HG02981 (cell line): ENCODE data around the gene ZNF808.
"Not testable (repeated sequence)": the region's sequence is repeated elsewhere in the genome, so short reads cannot be mapped to it uniquely, and the experiment has no call there.

ENCODE experiments used
- ATAC-seq: cut with Tn5 transposase; IDR thresholded peaks from one replicate; pipeline ENCODE4 v1.9.1; 2021; ENCODE audit warnings: mild to moderate bottlenecking, moderate library complexity; ENCODE audit not compliant: unreplicated experiment

The ZNF808 gene

DNA sequence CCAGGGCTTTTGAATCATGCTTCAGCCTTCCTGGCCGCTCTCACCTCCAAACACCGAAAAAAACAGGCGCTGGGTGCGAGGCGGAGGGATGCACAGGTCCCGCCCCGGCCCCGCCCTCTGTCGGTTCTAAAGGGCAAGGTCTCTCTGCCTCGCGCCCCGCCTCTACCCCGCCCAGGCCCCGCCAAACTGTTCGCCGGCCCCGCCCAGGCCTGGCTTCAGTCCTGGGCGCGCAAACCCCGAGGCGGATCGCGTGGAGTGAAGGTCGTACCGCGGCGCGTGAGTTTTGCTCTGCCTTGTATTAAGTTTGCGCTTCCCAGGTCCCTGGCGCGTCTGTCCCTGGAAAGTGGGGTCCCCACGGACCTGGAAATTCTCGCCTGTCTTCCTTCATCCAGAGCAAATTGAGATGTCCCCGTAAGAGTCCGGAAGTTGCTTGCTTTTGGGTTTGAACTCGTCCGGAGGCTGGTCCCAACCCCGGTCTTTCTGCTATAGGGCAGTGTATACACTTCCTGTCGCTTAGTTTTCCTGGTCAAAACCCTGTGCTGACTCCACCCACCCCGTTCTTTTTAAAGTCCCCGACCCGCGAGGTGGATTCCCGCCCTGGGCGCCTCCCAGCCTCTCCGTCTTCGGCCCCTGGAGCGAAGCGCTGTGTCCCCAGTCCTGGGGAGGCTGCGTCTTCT lies 8.4 kb downstream of the ZNF808 start:
- peak; percentile 88 for ATAC-seq

GRCh38 chr19:52536448-52536800 lies 9.0 kb downstream of the ZNF808 start:
- ATAC-seq: peak; percentile 15

GRCh38 chr19:52538815-52539214 lies 11.3 kb downstream of the ZNF808 start:
- not testable (repeated sequence) for ATAC-seq

DNA sequence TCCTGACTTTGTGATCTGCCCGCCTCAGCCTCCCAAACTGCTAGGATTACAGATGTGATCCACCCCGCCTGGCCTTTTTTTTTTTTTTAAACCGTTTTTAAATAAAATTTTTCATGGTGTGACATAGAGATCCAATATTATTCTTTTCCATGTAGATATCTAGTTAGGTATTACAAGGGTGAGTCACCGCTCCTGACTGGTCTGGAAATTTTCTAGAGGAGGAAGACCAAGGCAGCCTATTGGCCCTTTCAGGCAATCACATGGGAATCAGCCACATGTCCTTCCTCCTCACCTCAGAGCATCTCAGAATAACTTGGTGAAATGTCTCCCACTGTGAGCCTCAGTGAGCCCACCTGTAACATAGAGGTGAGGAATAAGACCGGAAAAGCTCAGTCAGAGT lies 13.7 kb downstream of the ZNF808 start:
- not testable (repeated sequence) for ATAC-seq

DNA sequence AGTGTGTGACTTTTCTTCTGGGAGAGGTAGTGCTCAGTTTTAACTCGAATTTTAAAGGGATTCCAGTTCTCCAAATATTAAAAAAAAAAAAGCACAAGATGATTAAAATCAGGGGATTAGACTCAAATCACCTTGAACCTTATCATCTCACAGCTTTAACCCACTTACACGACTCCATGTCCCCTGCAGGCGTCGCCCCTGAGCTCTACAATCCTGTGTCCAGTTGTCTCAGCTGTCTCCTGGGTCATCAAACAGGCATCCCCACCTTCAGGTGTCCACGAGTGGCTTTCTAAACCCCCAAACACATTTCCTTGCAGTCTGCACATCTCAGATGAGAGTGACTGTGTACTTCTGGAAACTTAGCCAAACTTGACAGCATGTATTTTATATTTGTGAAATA lies 14.1 kb downstream of the ZNF808 start:
- ATAC-seq: no peak

- not testable (repeated sequence) for ATAC-seq
Observed at GRCh38 chr19:52542541-52542940, 15.1 kb downstream of the ZNF808 start.

DNA sequence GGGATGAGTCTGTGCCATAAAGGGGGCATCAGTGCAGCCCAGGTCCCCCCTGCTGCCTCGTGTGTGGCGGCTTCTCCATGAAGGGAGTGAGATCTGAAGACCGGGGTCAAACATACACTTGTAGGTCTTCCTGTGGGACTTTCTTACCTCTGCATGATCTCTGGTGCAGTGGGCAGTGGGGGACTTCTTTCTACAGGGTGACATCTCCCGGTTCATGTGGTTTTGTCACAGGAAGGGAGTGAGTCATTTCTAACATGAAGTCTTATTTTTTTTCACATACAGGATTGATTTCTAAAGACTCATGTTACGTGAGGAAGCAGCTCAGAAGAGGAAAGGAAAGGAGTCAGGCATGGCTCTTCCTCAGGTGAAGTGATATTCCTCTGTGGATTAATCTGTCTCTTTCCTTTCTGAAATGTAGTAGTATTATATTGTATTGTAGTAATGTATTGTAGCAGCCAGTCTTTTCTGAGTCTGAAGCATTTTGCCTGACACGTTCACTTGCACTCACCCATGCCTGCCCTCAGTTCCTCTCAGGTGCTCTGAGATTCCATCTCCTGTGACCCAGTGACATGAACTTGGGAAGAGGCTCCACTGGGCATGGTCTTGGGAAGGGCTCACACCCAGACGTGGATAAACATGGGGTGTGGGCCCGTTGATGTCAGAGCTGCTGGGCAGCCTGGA lies 15.7 kb downstream of the ZNF808 start:
- no peak for ATAC-seq

- no peak for ATAC-seq
Observed at GRCh38 chr19:52554216-52554971, 26.9 kb downstream of the ZNF808 start.

GRCh38 chr19:52557231-52557995 lies 29.9 kb downstream of the ZNF808 start:
- ATAC-seq: no peak

- not testable (repeated sequence) for ATAC-seq
Observed at GRCh38 chr19:52558732-52559445, 31.4 kb downstream of the ZNF808 start.

GRCh38 chr19:52561611-52562010 lies 34.1 kb downstream of the ZNF808 start:
- not testable (repeated sequence) for ATAC-seq

GRCh38 chr19:52566121-52566520 lies 38.7 kb downstream of the ZNF808 start:
- ATAC-seq: no peak

- no peak for ATAC-seq
Observed at GRCh38 chr19:52566588-52566987, 39.1 kb downstream of the ZNF808 start.

DNA sequence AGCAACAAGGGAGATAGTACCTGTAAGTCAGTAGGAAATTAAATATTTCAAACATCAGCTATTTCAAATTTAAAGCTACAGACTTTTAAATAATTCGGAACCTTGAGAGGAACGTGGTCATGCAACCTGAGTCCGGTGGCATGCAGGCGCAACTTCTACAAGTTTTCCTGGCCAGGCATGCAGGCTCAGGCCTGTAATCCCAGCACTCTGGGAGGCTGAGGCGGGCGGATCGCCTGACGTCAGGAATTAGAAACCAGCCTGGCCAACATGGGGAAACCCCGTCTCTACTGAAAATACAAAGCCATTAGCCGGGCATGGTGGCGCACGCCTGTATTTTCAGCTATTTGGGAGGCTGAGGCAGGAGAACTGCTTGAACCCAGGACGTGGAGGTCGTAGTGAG lies 40.5 kb downstream of the ZNF808 start:
- ATAC-seq: no peak

DNA sequence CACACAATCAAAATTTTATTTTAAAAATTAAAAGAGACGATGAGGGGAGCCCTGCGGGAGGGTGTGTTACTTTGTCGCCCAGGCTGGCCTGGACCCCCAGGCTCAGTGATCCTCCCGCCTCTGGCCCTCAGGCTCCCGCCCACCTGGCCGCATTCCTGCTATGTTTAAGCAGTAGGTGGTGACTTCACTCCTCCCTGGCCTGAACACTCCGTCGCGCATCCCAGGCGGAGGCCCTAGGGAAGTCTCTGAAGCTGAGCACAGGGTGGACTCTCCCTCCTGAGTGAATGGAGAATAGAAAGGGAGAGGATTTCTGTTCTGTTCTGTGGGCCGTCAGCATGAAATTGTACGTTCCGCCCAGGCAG lies 42.2 kb downstream of the ZNF808 start:
- not testable (repeated sequence) for ATAC-seq

DNA sequence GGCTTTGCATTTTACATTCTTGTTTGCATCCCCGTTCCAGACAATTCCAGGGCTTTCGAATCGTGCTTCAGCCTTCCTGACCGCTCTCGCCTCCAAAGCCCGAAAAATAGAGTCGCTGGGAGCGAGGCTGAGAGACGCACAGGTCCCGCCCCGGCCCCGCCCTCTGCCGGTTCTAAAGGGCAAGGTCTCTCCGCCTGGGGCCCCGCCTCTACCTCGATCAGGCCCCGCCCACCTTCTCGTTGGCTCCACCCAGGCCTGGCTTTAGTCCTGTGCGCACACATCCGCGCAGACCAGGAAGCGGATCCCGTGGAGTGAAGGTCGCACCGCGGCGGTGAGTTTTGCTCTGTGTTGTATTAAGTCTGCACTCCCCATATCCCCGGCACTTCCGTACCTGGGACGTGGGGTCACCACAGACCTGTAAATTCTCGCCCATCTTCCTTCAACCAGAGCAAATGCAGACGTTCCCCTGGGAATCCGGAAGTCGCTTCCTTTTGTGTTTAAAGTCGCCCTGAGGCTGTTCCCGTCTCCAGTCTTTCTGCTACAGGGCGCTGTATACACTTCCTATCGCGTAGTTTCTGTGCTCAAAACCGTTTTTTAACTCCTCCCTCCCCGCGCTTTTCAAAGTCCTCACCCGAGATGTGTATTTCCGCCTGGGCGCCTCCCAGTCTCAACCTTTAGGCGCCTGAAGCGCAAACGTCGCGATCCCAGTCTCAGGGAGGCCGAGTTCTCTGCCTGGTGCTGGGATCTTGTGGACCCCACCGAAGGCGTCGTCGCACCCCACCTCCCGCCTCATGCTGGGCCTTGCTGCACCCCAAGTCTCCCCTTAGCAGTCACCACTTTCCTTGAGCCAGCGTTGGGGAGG lies 42.8 kb downstream of the ZNF808 start, which contains the start of gene ZNF701:
ZNF701 (plus strand) TSS at position 288 of the 862 bp plus-strand sequence. CDS start 3,861 bp downstream, outside the sequence.
- ATAC-seq: peak; percentile 93

- no peak for ATAC-seq
Observed at GRCh38 chr19:52584736-52585440, 57.4 kb downstream of the ZNF808 start.

- ATAC-seq: no peak
Observed at GRCh38 chr19:52585604-52586003, 58.1 kb downstream of the ZNF808 start.

DNA sequence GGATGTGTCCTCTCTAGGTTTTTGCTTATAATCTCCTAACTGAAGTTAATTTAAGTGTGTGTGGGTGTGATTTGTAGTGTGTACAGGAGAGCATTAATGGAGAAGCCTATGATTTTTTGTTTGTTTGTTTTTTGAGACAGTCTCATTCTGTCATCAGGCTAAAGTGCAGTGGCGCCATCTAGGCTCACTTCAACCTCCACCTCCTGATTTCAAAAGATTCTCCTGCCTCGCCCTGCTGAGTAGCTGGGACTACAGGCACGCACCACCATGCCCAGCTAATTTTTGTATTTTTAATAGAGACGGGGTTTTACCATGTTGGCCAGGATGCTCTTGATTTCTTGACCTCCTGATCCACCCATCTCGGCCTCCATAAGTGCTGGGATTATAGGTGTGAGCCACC lies 63.3 kb downstream of the ZNF808 start:
- ATAC-seq: no peak
